ENCODE measurements around the gene GABRD. TPM values are rescaled to one million over a fixed set of nuclear protein-coding genes. Genes with fewer than 3 reads are reported as not detected.

Gene GABRD
- total and polyA plus RNA-seq, 2 of the 13 experiments (the other 11 are each of a cell fraction or from before 2014, with no cell fraction given): not detected

DNA sequence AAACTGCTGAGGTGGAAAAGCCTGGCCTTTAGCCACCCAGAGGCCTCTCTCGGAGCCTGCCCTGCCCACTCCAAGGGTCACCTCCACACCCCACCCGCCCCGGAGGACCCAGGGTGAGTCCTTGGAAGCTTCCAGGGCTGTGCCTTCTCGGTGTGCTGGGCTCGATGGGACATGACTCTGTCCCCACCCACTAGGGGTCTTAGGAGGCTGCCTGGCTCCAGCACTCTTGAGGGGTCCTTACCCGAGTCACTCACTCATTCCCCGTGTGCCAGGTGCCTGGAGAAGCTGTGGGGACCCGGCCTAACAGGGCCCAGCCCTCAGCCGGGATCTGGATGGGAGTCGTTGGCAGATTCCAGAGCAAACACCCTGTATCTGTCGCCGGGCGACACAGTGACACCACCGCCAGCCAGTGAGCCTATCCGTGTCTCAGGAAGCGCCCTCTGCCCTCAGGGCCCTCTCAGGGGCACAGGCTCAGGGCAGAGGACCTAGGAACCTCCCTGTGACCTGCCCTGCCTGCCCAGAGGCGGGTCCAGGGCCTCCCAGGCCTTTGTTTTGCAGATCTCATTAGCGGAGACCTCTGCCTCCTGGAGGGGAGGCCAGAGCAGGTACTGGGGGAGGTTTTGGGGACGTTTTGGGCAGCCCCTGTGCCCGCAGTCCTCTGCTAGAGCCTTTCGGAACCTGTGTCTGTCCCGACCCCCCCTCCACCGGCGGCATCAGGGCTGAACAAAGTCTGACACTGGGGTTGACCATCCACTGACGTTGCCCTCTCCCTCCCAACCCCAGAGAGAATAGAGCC lies 28.0 kb downstream of the GABRD start (continued):
- peak; percentile 54; the same call in 1 of the 2 replicates for TF ChIP-seq ZMYM2 (CRISPR knock-in tag; IDR thresholded peaks at IDR 0.05)
- no peak for TF ChIP-seq ATF7 (IDR thresholded peaks at IDR 0.05)
- no peak for TF ChIP-seq ATF7 (CRISPR knock-in tag; IDR thresholded peaks at IDR 0.05)
- 0 out of 2 replicates have a peak, but pooled peaks have one; percentile 21 for TF ChIP-seq ZNF777 (CRISPR knock-in tag; IDR thresholded peaks at IDR 0.05)
- TF ChIP-seq ZNF619 (CRISPR knock-in tag; IDR thresholded peaks at IDR 0.05): peak; percentile 48; the same call in 1 of the 2 replicates
- TF ChIP-seq ZMYM4 (CRISPR knock-in tag; IDR thresholded peaks at IDR 0.05): peak; percentile 52
- no peak for TF ChIP-seq SMARCE1 (IDR thresholded peaks at IDR 0.05; ENCODE audit: borderline replicate concordance)
- no peak for TF ChIP-seq ZNF674 (CRISPR knock-in tag; IDR thresholded peaks at IDR 0.05; ENCODE audit: low read depth)
- TF ChIP-seq HHEX (CRISPR knock-in tag; IDR thresholded peaks at IDR 0.05): no peak
- TF ChIP-seq, protein P1, sequence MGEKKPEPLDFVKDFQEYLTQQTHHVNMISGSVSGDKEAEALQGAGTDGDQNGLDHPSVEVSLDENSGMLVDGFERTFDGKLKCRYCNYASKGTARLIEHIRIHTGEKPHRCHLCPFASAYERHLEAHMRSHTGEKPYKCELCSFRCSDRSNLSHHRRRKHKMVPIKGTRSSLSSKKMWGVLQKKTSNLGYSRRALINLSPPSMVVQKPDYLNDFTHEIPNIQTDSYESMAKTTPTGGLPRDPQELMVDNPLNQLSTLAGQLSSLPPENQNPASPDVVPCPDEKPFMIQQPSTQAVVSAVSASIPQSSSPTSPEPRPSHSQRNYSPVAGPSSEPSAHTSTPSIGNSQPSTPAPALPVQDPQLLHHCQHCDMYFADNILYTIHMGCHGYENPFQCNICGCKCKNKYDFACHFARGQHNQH (CRISPR knock-in tag; IDR thresholded peaks at IDR 0.05): no peak; the same call in 1 of the 2 replicates
- no peak for TF ChIP-seq TP53 (CRISPR knock-in tag; conservative IDR thresholded peaks at IDR 0.05)
- TF ChIP-seq, protein P2, sequence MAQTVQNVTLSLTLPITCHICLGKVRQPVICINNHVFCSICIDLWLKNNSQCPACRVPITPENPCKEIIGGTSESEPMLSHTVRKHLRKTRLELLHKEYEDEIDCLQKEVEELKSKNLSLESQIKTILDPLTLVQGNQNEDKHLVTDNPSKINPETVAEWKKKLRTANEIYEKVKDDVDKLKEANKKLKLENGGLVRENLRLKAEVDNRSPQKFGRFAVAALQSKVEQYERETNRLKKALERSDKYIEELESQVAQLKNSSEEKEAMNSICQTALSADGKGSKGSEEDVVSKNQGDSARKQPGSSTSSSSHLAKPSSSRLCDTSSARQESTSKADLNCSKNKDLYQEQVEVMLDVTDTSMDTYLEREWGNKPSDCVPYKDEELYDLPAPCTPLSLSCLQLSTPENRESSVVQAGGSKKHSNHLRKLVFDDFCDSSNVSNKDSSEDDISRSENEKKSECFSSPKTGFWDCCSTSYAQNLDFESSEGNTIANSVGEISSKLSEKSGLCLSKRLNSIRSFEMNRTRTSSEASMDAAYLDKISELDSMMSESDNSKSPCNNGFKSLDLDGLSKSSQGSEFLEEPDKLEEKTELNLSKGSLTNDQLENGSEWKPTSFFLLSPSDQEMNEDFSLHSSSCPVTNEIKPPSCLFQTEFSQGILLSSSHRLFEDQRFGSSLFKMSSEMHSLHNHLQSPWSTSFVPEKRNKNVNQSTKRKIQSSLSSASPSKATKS (CRISPR knock-in tag; IDR thresholded peaks at IDR 0.05): no peak
- TF ChIP-seq ZNF10 (CRISPR knock-in tag; IDR thresholded peaks at IDR 0.05; ENCODE audit: borderline replicate concordance, low read depth): no peak
- TF ChIP-seq ZKSCAN5 (CRISPR knock-in tag; IDR thresholded peaks at IDR 0.05): no peak
- TF ChIP-seq CEBPB (IDR thresholded peaks at IDR 0.05; ENCODE audit: borderline replicate concordance, low read depth, low read length): no peak
- TF ChIP-seq, protein P3, sequence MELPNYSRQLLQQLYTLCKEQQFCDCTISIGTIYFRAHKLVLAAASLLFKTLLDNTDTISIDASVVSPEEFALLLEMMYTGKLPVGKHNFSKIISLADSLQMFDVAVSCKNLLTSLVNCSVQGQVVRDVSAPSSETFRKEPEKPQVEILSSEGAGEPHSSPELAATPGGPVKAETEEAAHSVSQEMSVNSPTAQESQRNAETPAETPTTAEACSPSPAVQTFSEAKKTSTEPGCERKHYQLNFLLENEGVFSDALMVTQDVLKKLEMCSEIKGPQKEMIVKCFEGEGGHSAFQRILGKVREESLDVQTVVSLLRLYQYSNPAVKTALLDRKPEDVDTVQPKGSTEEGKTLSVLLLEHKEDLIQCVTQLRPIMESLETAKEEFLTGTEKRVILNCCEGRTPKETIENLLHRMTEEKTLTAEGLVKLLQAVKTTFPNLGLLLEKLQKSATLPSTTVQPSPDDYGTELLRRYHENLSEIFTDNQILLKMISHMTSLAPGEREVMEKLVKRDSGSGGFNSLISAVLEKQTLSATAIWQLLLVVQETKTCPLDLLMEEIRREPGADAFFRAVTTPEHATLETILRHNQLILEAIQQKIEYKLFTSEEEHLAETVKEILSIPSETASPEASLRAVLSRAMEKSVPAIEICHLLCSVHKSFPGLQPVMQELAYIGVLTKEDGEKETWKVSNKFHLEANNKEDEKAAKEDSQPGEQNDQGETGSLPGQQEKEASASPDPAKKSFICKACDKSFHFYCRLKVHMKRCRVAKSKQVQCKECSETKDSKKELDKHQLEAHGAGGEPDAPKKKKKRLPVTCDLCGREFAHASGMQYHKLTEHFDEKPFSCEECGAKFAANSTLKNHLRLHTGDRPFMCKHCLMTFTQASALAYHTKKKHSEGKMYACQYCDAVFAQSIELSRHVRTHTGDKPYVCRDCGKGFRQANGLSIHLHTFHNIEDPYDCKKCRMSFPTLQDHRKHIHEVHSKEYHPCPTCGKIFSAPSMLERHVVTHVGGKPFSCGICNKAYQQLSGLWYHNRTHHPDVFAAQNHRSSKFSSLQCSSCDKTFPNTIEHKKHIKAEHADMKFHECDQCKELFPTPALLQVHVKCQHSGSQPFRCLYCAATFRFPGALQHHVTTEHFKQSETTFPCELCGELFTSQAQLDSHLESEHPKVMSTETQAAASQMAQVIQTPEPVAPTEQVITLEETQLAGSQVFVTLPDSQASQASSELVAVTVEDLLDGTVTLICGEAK (IDR thresholded peaks at IDR 0.05): no peak
- TF ChIP-seq, protein P3 (CRISPR knock-in tag; IDR thresholded peaks at IDR 0.05): no peak; the same call in 1 of the 2 replicates
- TF ChIP-seq ZNF17 (CRISPR knock-in tag; IDR thresholded peaks at IDR 0.05): no peak
- TF ChIP-seq ZNF335 (CRISPR knock-in tag; IDR thresholded peaks at IDR 0.05): 0 out of 2 replicates have a peak, but pooled peaks have one; percentile 66

All from HepG2 (cell line).